GM21515 (cell line): Measurements from ENCODE around the gene ILF3.
"Not testable (repeated sequence)": the region's sequence is repeated elsewhere in the genome, so short reads cannot be mapped to it uniquely, and the experiment has no call there.

Experiments
- ATAC-seq: cut with Tn5 transposase; IDR thresholded peaks from one replicate; pipeline ENCODE4 v1.9.1; 2021; ENCODE audit not compliant: unreplicated experiment

ILF3 gene

GRCh38 chr19:10642473-10643171 lies 11.5 kb upstream of the ILF3 start:
- no peak for ATAC-seq

- no peak for ATAC-seq
These were observed 10.8 kb upstream of the ILF3 start for GRCh38 chr19:10643172-10643967.

GRCh38 chr19:10643968-10644259 lies 10.2 kb upstream of the ILF3 start:
- ATAC-seq: no peak

- no peak for ATAC-seq
These were observed 9.7 kb upstream of the ILF3 start for GRCh38 chr19:10644260-10645007.

- ATAC-seq: no peak
These were observed 7.5 kb upstream of the ILF3 start for GRCh38 chr19:10646456-10647159.

GRCh38 chr19:10648360-10648759 lies 5.8 kb upstream of the ILF3 start:
- no peak for ATAC-seq

- ATAC-seq: no peak
These were observed 2.3 kb upstream of the ILF3 start for GRCh38 chr19:10651851-10652250.

- no peak for ATAC-seq
These were observed 739 bp upstream of the ILF3 start for GRCh38 chr19:10653482-10653731.

- ATAC-seq: peak; percentile 14
These were observed 687 bp downstream of the ILF3 start for GRCh38 chr19:10654610-10655456.

GRCh38 chr19:10655457-10656312 lies 1.5 kb downstream of the ILF3 start:
- ATAC-seq: no peak

GRCh38 chr19:10660346-10660745 lies 6.2 kb downstream of the ILF3 start:
- ATAC-seq: no peak

GRCh38 chr19:10661946-10662345 lies 7.8 kb downstream of the ILF3 start:
- ATAC-seq: no peak

- ATAC-seq: no peak
These were observed 8.5 kb downstream of the ILF3 start for GRCh38 chr19:10662384-10663251.

GRCh38 chr19:10663252-10663563 lies 9.1 kb downstream of the ILF3 start:
- not testable (repeated sequence) for ATAC-seq

GRCh38 chr19:10667867-10668266 lies 13.7 kb downstream of the ILF3 start:
- no peak for ATAC-seq

- no peak for ATAC-seq
These were observed 15.1 kb downstream of the ILF3 start for GRCh38 chr19:10669246-10669645.

- ATAC-seq: no peak
These were observed 16.0 kb downstream of the ILF3 start for GRCh38 chr19:10670182-10670581.

- ATAC-seq: no peak
These were observed 17.0 kb downstream of the ILF3 start for GRCh38 chr19:10670876-10671804.
